Subcutaneous adipose tissue (tissue), 4 donors: ENCODE data around the gene PDE8B. TPM values are rescaled to one million over a fixed set of nuclear protein-coding genes. Genes with fewer than 3 reads are reported as not detected.

Source experiments
- total RNA-seq, 4 donors: library from RNA; depleted of rRNA; stranded (reverse); fragments of >200 nt; gene quantifications; one replicate each; pipeline ENCODE4 v1.1.0, GENCODE V29; 2016
- TF ChIP-seq, protein P1 (sequence below): fragments of 450-650 bp; IDR thresholded peaks from one replicate; pipeline ENCODE4 v1.5.1; 2016; ENCODE audit warnings: low read depth, mild to moderate bottlenecking, control low read depth, antibody characterized with exemption, moderate library complexity

PDE8B gene
- total RNA-seq, 4 donors from 2014 or later = 17.2 to 106 (median 61.0) TPM

DNA sequence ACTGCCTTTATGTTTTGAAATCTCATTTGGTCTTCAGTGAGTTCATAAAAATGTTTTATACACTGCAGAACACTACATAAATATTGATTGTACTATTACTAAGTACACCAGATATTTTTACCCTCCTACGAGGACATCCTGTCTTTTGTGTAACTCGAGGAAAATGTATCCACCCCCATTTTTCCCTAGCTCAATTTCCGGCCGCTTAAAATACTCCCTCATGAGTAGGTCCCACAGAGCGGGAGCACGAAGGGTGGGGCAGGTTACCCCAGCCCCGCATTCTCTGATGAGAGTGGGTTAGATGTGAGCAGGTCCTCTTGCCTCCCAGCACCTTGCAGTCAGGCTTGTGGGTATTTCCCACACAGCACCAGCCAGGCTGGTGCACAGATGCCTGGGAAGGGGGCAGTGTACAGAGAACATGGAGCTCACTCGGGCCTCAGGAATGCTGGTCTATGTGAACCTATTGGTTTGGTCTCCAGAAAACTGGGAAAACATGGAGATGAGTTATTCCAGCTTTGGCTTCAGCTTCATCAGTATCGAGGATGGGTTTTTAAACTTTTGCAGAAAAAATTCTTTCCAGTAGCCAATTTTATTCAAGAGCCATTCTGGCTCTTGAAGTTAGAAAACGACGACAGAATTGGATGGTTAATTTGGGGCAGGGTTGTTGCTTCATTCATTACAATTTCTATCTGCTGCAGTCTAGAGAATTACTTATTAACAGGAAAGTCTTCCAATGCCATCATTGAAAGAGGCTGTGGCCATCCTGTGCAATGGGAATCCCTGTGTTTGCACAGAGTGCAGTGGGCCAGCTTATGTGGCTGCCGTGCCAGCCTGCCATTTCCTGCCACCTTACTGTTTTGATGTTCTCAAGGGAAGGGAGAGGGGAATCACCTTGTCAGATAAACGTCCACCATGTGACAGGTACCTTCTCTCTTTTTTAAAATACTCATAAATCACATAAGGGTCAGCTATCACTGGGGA, 208.4 kb downstream of the PDE8B start:
- TF ChIP-seq, protein P1, sequence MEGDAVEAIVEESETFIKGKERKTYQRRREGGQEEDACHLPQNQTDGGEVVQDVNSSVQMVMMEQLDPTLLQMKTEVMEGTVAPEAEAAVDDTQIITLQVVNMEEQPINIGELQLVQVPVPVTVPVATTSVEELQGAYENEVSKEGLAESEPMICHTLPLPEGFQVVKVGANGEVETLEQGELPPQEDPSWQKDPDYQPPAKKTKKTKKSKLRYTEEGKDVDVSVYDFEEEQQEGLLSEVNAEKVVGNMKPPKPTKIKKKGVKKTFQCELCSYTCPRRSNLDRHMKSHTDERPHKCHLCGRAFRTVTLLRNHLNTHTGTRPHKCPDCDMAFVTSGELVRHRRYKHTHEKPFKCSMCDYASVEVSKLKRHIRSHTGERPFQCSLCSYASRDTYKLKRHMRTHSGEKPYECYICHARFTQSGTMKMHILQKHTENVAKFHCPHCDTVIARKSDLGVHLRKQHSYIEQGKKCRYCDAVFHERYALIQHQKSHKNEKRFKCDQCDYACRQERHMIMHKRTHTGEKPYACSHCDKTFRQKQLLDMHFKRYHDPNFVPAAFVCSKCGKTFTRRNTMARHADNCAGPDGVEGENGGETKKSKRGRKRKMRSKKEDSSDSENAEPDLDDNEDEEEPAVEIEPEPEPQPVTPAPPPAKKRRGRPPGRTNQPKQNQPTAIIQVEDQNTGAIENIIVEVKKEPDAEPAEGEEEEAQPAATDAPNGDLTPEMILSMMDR = no peak

DNA sequence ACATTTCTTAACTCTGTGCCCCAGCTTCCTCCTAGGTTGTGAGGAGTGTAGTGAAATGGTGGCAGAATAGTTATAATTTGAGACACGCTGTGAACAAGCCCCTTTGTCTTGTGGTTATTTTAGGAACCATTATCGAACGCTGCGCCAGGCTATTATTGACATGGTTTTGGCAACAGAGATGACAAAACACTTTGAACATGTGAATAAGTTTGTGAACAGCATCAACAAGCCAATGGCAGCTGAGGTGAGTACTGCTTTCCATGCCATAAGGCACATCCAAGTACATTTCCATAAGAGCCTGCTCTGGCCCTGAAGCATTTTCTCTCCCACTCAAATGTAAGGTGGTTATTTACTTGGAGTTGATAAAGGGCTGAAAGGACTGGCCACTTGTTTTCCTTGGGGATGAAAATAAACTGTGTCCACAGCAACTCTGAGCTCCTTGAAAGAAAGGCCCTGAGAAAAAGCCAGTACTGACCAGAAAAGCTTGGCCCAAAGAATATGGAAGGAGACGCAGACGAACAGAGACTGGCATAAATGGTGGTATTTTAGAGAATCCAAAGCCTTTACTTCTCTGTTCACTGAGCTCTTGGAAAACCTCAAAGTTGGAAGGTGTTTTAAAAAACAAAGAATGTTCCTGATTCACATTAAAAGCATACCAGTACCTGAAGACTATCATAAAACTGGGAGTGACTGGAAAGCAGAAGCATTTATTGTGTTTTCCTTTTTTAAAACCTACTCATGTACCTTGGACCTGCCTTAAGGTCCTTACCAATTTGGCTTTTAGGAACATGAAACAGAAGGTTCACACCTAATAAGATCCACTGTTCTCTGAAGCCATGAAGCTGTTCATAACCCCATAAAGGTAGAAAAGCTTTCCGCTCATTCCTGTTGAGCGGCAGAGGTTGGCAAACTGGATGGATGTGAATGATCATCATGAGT, 209.4 kb downstream of the PDE8B start:
- TF ChIP-seq, protein P1 = no peak

DNA sequence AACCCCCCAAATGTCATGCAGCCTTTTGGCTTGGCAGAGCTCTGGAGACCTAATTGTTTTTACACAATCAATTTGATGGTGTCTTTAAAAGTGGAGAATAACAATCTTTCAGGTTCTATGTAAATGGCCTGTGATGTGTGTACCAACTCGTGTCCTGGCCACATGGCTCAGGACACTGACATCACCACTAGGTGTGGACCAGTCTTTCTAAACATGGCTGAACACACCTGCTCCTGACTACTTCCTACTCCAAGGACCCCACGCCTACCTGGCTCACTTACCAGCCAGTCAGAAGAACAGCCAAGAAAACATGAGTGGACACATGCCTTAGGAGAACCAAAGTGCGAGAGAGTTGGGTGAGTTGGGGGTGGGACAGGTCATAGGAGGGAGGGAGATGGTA, 210.5 kb downstream of the PDE8B start:
- TF ChIP-seq, protein P1 = no peak

DNA sequence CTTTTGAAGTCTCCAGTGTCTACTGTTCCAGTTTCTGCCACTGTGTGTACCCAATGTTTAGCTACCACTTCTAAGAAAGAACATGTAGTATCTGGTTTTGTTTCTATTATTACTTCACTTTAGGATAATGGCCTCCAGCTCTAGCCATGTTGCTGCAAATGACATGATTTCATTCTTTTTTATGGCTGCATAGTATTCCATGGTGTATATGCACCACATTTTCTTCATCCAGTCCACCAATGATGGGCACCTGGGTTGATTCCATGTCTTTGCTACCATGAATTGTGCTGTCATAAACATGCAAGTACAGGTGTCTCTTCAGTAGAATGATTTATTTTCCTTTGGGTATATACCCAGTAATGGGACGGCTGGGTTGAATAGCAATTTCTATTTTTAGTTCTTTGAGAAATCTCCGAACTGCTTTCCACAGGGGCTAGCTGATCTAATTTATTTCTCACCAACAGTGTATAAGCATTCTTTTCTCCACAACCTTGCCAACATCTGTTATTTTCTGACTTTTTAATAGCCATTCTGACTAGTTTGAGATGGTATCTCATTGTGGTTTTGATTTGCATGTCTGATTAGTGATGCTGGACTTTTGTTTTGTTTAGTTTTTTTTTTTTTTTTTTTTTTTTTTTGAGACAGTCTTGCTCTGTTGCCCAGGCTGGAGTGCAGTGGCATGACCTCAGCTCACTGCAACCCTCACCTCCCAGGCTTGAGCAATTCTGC, 212.7 kb downstream of the PDE8B start:
- TF ChIP-seq, protein P1 = no peak

DNA sequence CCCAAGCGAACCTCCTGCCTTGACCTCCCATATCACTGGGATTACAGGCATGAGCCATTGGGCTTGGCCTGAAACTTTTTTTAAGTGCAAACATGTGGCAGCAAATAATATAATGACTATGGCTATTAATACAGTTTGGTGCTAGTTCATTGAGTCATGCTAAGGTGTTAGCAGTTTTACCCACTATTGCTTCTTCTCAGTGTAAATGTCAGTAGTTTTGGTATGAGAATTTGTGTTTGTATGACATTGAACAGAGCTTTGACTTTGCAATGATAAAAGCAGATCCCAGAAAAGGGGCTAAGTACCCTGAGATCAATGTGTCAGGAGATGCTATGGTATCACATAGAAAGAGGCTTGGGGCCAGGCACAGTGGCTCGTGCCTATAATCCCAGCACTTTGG, 214.4 kb downstream of the PDE8B start:
- TF ChIP-seq, protein P1 = no peak

DNA sequence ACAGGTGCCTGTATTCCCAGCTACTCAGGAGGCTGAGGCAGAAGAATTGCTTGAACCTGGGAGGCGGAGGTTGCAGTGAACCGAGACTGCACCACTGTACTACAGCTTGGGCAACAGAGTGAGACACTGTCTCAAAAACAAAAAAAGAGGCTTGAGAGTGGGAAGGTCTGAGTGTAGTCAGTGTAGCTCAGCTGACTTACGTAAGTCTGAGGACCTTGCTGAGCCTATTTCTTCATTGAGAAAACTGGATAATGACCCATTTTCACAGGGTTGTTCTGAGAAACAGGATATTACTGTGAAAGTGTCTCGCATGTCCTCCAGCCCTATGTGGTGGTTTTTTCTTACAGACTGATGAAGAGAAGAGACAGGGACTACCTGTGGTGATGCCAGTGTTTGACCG, 214.9 kb downstream of the PDE8B start:
- TF ChIP-seq, protein P1 = no peak
